Sigmoid colon (tissue), 4 donors: ENCODE results near the gene RAI14.

Source experiments
- EP300 ChIP-seq, 4 donors: sonication (generic); formaldehyde crosslinking; IDR thresholded peaks; one replicate each; pipeline ENCODE4 v1.6.1; 2017; ENCODE audit warnings: antibody characterized with exemption in 4 of 4
- POLR2AphosphoS5 ChIP-seq, 4 donors: sonication (generic); formaldehyde crosslinking; IDR thresholded peaks; one replicate each; pipeline ENCODE4 v1.6.1; 2017; ENCODE audit warnings: antibody characterized with exemption in 4 of 4
- TF ChIP-seq, protein P1 (sequence below), 4 experiments: fragments of 450-650 bp in 3 of 4; fragments of 200-600 bp in 1 of 4; IDR thresholded peaks; one replicate each; pipeline ENCODE4 v1.5.1; 2016 to 2019; ENCODE audit warnings: antibody characterized with exemption in 4 of 4, mild to moderate bottlenecking in 3 of 4, moderate library complexity in 2 of 4

DNA sequence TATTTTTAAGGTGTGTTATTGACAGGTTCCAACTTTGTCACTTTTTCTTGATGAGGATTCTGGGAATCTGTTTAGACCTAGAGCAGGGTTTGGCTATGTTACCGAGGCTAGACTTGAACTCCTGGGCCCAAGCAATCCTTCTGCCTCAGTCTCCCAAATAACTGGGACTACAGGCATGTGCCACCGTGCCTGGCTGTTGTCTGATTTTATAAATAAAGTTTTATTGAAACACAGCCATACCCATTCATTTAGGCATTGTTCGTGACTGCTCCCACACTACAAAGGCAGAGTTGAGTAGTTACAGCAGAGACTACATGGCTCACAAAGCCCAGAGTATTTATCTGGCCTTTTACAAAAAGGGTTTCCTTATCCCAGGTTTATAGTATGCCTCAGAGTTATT lies 102.4 kb downstream of the RAI14 start:
- TF ChIP-seq, protein P1, sequence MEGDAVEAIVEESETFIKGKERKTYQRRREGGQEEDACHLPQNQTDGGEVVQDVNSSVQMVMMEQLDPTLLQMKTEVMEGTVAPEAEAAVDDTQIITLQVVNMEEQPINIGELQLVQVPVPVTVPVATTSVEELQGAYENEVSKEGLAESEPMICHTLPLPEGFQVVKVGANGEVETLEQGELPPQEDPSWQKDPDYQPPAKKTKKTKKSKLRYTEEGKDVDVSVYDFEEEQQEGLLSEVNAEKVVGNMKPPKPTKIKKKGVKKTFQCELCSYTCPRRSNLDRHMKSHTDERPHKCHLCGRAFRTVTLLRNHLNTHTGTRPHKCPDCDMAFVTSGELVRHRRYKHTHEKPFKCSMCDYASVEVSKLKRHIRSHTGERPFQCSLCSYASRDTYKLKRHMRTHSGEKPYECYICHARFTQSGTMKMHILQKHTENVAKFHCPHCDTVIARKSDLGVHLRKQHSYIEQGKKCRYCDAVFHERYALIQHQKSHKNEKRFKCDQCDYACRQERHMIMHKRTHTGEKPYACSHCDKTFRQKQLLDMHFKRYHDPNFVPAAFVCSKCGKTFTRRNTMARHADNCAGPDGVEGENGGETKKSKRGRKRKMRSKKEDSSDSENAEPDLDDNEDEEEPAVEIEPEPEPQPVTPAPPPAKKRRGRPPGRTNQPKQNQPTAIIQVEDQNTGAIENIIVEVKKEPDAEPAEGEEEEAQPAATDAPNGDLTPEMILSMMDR (IDR thresholded peaks at IDR 0.05): no peak
- TF ChIP-seq POLR2AphosphoS5 (IDR thresholded peaks at IDR 0.05) (no peak), EP300 (IDR thresholded peaks at IDR 0.05) (no peak)
